Brain pericyte (primary cell): Measurements from ENCODE around the gene SCO2.
A peak's percentile ranks its signal among the peaks of the same experiment; 100 is the strongest.

ENCODE experiments used
- DNase-seq: peaks from one replicate; pipeline ENCODE4 v3.0.0-alpha.2; 2012; ENCODE audit warnings: low read depth, low spot score

Gene SCO2

GRCh38 chr22:50481440-50482106, 43.8 kb downstream of the SCO2 start, which contains the start of gene ADM2:
Gene ADM2, plus strand, starts transcription at chr22:50481543. Its CDS starts 305 bp downstream, at chr22:50481848.
- no peak for DNase-seq

- DNase-seq = no peak
These were observed 44.4 kb downstream of the SCO2 start for GRCh38 chr22:50481045-50481439.

GRCh38 chr22:50479721-50480120, 45.7 kb downstream of the SCO2 start:
- DNase-seq = no peak

GRCh38 chr22:50477923-50478322, 47.5 kb downstream of the SCO2 start:
- no peak for DNase-seq

- no peak for DNase-seq
These were observed 48.5 kb downstream of the SCO2 start for GRCh38 chr22:50476868-50477267.

GRCh38 chr22:50475652-50476002, 49.8 kb downstream of the SCO2 start:
- DNase-seq = no peak

GRCh38 chr22:50474710-50475651, 50.4 kb downstream of the SCO2 start, which contains the start of gene SBF1:
Gene SBF1, minus strand, starts transcription at chr22:50475035. Its CDS starts 195 bp downstream, at chr22:50474840.
- DNase-seq = peak; percentile 33

- no peak for DNase-seq
These were observed 51.3 kb downstream of the SCO2 start for GRCh38 chr22:50473855-50474671.
